Neural cell (in vitro differentiated cells): ENCODE data around the gene CAP2. TPM values are rescaled to one million over a fixed set of nuclear protein-coding genes. Genes with fewer than 3 reads are reported as not detected.

Experiments used
- H2AFZ ChIP-seq: fragments of 200-600, 300-800 bp; sonication (generic), shearing (Covaris generic); 2 replicates; pipeline ENCODE4 v1.6.0; 2014; ENCODE audit warnings: low read depth, mild to moderate bottlenecking, antibody characterized with exemption, low read length, moderate library complexity
- H3F3A ChIP-seq: fragments of 200-600 bp; shearing (Covaris generic); 2 replicates; pipeline ENCODE4 v1.6.1; 2016; ENCODE audit warnings: mild to moderate bottlenecking, moderate library complexity, mixed read lengths, antibody characterized with exemption, low read length; ENCODE audit not compliant: insufficient read depth, poor library complexity, severe bottlenecking
- H3K27ac ChIP-seq: fragments of 200-600, 300-800 bp; sonication (generic), shearing (Covaris generic); 2 replicates; pipeline ENCODE4 v1.5.1; 2014; ENCODE audit warnings: mild to moderate bottlenecking, low read length, moderate library complexity
- H3K27me3 ChIP-seq: fragments of 300-800, 200-600 bp; sonication (generic), shearing (Covaris generic); 2 replicates; pipeline ENCODE4 v1.6.0; 2014; ENCODE audit warnings: mild to moderate bottlenecking, low read depth, low read length, moderate library complexity; ENCODE audit not compliant: insufficient read depth
- H3K36me3 ChIP-seq: fragments of 300-800, 200-600 bp; sonication (generic), shearing (Covaris generic); 2 replicates; pipeline ENCODE4 v1.5.1; 2014; ENCODE audit warnings: mild to moderate bottlenecking, antibody characterized with exemption, low read length, moderate library complexity; ENCODE audit not compliant: insufficient read depth
- H3K4me2 ChIP-seq: fragments of 300-800, 200-600 bp; sonication (generic), shearing (Covaris generic); 2 replicates; pipeline ENCODE4 v1.6.0; 2014; ENCODE audit warnings: mild to moderate bottlenecking, low read length
- H3K4me3 ChIP-seq: fragments of 300-800, 200-600 bp; sonication (generic), shearing (Covaris generic); 2 replicates; pipeline ENCODE4 v1.5.1; 2014; ENCODE audit warnings: mild to moderate bottlenecking, low read length, moderate library complexity
- H3K79me2 ChIP-seq: fragments of 200-600 bp; shearing (Covaris generic); replicated peaks from 2 replicates; pipeline ENCODE4 v1.6.0; 2014; ENCODE audit warnings: mild to moderate bottlenecking, low read length, moderate library complexity; ENCODE audit not compliant: insufficient read depth
- H3K9ac ChIP-seq: fragments of 300-800, 200-600 bp; sonication (generic), shearing (Covaris generic); 2 replicates; pipeline ENCODE4 v1.6.1; 2016; ENCODE audit warnings: mild to moderate bottlenecking, low read length, mixed read lengths
- H3K9me2 ChIP-seq: fragments of 200-600 bp; shearing (Covaris generic); 2 replicates; pipeline ENCODE4 v1.6.1; 2016; ENCODE audit warnings: mild to moderate bottlenecking, low read length, mixed read lengths; ENCODE audit not compliant: insufficient read depth
- H3K9me3 ChIP-seq: fragments of 200-600, 300-800 bp; sonication (generic), shearing (Covaris generic); 2 replicates; pipeline ENCODE4 v1.6.1; 2016; ENCODE audit warnings: mild to moderate bottlenecking, mixed run types, low read length, moderate library complexity, mixed read lengths
- H4K20me1 ChIP-seq: fragments of 200-600 bp; shearing (Covaris generic); 2 replicates; pipeline ENCODE4 v1.6.1; 2016; ENCODE audit warnings: mild to moderate bottlenecking, mixed run types; ENCODE audit not compliant: insufficient read depth
- CTCF ChIP-seq: fragments of 450-650 bp; IDR thresholded peaks from 2 replicates; pipeline ENCODE4 v1.5.1; 2014; ENCODE audit warnings: antibody characterized with exemption, mild to moderate bottlenecking, moderate library complexity; ENCODE audit not compliant: poor library complexity, severe bottlenecking
- EP300 ChIP-seq: fragments of 450-650 bp; conservative IDR thresholded peaks from 2 replicates; pipeline ENCODE4 v1.6.1; 2014; ENCODE audit warnings: antibody characterized with exemption, mild to moderate bottlenecking, moderate library complexity; ENCODE audit not compliant: poor library complexity, severe bottlenecking
- EZH2 ChIP-seq: fragments of 200-600, 300-800 bp; shearing (Covaris generic), sonication (generic); IDR thresholded peaks from 2 replicates; pipeline ENCODE4 v1.6.1; 2014; ENCODE audit warnings: antibody characterized with exemption, low read length, borderline replicate concordance, mild to moderate bottlenecking; ENCODE audit not compliant: insufficient read depth, poor library complexity, severe bottlenecking
- MXI1 ChIP-seq: fragments of 450-650 bp; conservative IDR thresholded peaks from 2 replicates; pipeline ENCODE4 v1.6.1; 2014; ENCODE audit warnings: antibody characterized with exemption, mild to moderate bottlenecking; ENCODE audit not compliant: poor library complexity, severe bottlenecking
- POLR2AphosphoS5 ChIP-seq: IDR thresholded peaks from 2 replicates; pipeline ENCODE4 v1.6.1; 2012
- RAD21 ChIP-seq: fragments of 450-650 bp; conservative IDR thresholded peaks from 2 replicates; pipeline ENCODE4 v1.6.1; 2014; ENCODE audit warnings: antibody characterized with exemption, mild to moderate bottlenecking, moderate library complexity
- REST ChIP-seq: IDR thresholded peaks from 2 replicates; pipeline ENCODE4 v1.6.1; 2012; ENCODE audit warnings: borderline replicate concordance
- SMC3 ChIP-seq: fragments of 450-650 bp; conservative IDR thresholded peaks from 2 replicates; pipeline ENCODE4 v1.6.1; 2014; ENCODE audit warnings: antibody characterized with exemption, mild to moderate bottlenecking, moderate library complexity; ENCODE audit not compliant: poor library complexity
- TAF1 ChIP-seq: IDR thresholded peaks from 2 replicates; pipeline ENCODE4 v1.6.1; 2012; ENCODE audit warnings: low read depth
- polyA plus RNA-seq: library from polyadenylated mRNA; depleted of rRNA; stranded (reverse); fragments of >200 nt; gene quantifications from 2 replicates; pipeline ENCODE4 v1.2.3, GENCODE V29; 2014

Gene CAP2
- polyA plus RNA-seq, 1 donor from 2014 or later: 13.4 TPM

DNA sequence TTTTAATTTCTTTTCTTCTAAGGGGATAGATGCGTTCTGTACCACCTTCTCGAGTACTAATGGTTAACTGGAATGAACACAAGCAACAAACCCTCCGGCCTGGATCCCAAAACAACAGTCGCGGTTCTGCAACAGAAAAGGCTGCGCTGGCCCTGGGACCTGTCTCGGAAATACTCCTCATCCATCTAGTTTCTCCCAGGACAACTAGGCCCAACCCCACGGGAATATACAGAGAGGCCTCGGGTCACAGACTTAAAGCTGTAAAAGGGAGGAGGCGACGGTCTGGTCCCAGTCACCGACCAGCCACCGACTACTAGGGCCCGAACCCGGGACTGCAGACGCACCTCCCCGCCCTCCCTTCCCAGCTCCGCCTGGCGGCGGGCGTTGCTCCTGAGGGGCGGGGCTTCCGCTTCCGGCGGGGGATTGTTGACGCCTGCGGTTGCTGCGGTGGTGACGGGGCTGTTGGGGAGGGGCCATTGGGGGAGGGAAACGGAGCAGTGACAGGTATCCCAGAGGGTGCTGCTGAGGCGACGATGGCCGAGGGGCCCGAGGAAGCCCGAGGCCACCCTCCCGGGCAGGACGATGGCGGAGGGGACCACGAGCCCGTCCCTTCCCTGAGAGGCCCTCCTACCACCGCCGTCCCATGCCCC lies 206.6 kb downstream of the CAP2 start, which contains the start of gene FAM8A1:
FAM8A1 (plus strand) TSS at position 426 of the 650 bp plus-strand sequence; CDS start at position 534, 108 bp downstream.
- H3K79me2 ChIP-seq: peaks cover 26% of the 10 kb centered on the region
- peak within 1 kb of the TSS; percentile 93 for H2AFZ ChIP-seq
- H3K36me3 ChIP-seq: no peaks in the 10 kb centered on the region
- peak within 1 kb of the TSS; percentile 85 for H3K27ac ChIP-seq
- H3K27me3 ChIP-seq: no peaks in the 10 kb centered on the region
- peak within 1 kb of the TSS; percentile 95 for H3K9ac ChIP-seq
- H3K9me2 ChIP-seq: no peaks in the 10 kb centered on the region
- TF ChIP-seq SMC3 (peak; percentile 50), MXI1 (no peak), EZH2 (no peak), RAD21 (peak; percentile 25), EP300 (peak; percentile 73), CTCF (peak; percentile 69), POLR2AphosphoS5 (peak; percentile 96), REST (peak; percentile 64), TAF1 (peak; percentile 68)
- H3K9me3 ChIP-seq: no peaks in the 10 kb centered on the region
- H3K4me3 ChIP-seq: peak within 1 kb of the TSS; percentile 95
- H4K20me1 ChIP-seq: no peaks in the 10 kb centered on the region
- no peaks in the 10 kb centered on the region for H3F3A ChIP-seq
- H3K4me2 ChIP-seq: peak within 1 kb of the TSS; percentile 97

GRCh38 chr6:17600527-17601385 lies 207.4 kb downstream of the CAP2 start:
- H3K27me3 ChIP-seq: no peaks in the 10 kb centered on the region
- peak overlapping the region; percentile 85 for H3K27ac ChIP-seq
- no peaks in the 10 kb centered on the region for H3K9me2 ChIP-seq
- H3K9me3 ChIP-seq: no peaks in the 10 kb centered on the region
- peak overlapping the region; percentile 95 for H3K4me3 ChIP-seq
- H3K4me2 ChIP-seq: peak overlapping the region; percentile 97
- H3F3A ChIP-seq: no peaks in the 10 kb centered on the region
- peak overlapping the region; percentile 95 for H3K9ac ChIP-seq
- no peak for TF ChIP-seq POLR2AphosphoS5
- no peak for TF ChIP-seq REST
- TF ChIP-seq MXI1: peak; percentile 67
- TF ChIP-seq SMC3: peak; percentile 4
- TF ChIP-seq TAF1: peak; percentile 54
- no peak for TF ChIP-seq CTCF
- TF ChIP-seq EZH2: no peak
- no peak for TF ChIP-seq EP300
- TF ChIP-seq RAD21: no peak
- no peaks in the 10 kb centered on the region for H4K20me1 ChIP-seq
- peak overlapping the region; percentile 17 for H2AFZ ChIP-seq
- no peaks in the 10 kb centered on the region for H3K36me3 ChIP-seq
- peaks cover 26% of the 10 kb centered on the region for H3K79me2 ChIP-seq
